NCI-H774 (cell line): ENCODE results near the gene FMNL3.

Experiments used
- DNase-seq: peaks from one replicate; lab custom pipeline; 2025; lab: John Stamatoyannopoulos, UW

Gene FMNL3

DNA sequence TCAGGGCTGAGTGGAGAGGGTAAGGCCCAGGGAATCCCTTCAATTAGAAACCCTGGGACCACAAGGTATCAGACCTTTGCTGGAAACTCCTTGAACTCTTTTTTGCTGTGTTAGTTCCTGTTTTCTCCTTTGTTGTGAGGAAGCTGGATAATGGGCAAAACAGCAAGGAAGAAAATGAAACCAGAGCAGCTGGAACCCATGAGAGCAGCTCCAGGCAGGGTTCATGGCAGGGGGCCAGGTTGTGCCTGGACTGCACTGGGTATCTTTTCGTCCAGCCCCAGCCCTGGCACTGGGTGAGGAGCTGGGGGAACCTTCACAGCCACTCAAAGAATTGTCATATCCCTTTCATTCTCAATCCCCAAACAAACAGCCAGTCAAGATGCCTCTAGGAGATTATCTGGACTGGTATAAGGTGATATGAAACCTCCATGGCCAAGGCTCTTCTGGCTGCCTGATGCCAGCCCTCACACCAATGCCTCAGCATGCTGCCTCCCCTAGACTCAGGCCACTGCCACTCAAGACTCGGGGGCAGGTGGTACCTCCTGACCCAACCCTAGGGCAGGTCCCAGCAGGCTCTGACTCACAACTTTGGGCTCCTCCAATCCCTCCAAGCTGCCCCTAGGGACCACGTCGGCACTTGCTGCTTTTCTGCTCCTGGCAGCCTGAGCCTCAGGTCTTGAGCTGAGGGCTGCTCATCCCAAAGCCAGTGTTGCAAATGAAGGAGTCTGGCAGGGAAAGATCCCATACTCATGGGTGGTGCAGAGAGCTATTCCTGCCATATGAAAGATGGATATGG is 118.3 kb downstream of the FMNL3 start:
- DNase-seq = no peak

DNA sequence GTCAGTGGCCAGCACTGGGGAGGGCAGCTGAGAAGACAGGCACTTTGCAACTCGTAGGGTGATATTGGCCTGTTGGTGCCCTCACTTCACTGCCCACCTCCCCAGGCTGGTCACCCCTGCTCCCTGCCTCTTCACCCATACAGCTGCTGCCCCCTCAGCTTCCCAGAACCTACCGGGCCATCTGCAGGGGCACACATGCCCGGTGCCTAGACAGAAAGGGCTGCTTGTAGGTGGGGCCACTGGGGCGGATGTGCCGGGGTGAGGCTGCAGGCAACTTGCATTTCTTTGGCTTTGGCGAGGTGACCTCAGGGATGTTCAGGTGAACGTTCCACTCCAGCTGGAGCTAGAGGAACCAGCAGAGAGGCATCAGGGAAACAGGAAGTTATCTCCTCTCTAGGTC is 118.9 kb downstream of the FMNL3 start:
- DNase-seq = no peak

DNA sequence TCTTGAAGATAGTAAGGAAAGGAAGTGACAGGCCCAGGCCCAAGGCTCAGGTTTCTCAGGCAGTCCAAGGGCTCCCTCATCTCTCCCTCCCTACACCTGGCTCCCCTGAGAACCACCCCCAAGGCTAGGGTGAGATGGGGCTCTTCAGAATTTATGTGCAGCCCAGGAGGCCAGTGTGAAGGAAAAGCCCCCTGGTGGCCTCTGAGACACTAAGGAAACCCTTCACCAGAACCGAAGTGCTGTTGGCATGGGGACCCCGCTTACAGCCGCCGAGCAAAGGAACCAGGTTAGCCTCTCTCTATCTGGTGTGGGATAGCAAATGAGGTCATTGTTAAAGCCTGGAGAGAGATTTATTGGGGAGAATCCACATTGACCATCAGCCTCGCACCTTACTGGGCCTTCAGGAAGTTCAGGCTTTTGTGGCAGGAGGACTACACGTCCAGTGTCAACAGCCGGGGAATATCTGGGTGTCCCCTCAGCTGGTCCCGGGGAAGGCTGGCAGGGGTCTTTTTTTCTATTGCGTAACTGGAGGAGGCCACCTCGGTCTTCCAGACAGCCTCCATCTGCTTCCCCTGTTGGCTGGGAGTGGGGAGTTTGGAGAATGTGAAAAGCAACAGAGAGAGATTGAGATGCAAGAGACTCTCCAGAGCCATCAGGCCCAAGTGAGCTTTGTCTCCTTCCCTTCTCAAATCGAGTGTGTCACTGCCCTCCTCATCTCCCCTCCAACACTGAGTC is 119.9 kb downstream of the FMNL3 start:
- DNase-seq = no peak
